SK-N-SH treated with all-trans-retinoic acid at 6 μM for 48 hours (cell line): ENCODE data around the gene DRD2.

Experiments
- ARNTL ChIP-seq: fragments of 450-650 bp; formaldehyde crosslinking; IDR thresholded peaks from 2 replicates; pipeline ENCODE4 v1.5.0; 2020; ENCODE audit warnings: low read depth, mild to moderate bottlenecking, moderate library complexity, borderline replicate concordance
- ESRRG ChIP-seq: fragments of 250-450 bp; sonication (Bioruptor Pico); IDR thresholded peaks from 2 replicates; pipeline ENCODE4 v1.6.1; 2021; ENCODE audit warnings: mild to moderate bottlenecking
- PATZ1 ChIP-seq: fragments of 250-450 bp; sonication (Bioruptor Pico); IDR thresholded peaks from 2 replicates; pipeline ENCODE4 v1.8.0; 2020; ENCODE audit warnings: mild to moderate bottlenecking, moderate library complexity, borderline replicate concordance
- TOX ChIP-seq: fragments of 250-450 bp; sonication (Bioruptor Pico); IDR thresholded peaks from 2 replicates; pipeline ENCODE4 v1.8.0; 2021; ENCODE audit warnings: mild to moderate bottlenecking, moderate library complexity, borderline replicate concordance
- ZFP3 ChIP-seq: fragments of 250-450 bp; sonication (Bioruptor Pico); IDR thresholded peaks from 2 replicates; pipeline ENCODE4 v1.5.0; 2020; ENCODE audit warnings: mild to moderate bottlenecking, moderate library complexity
- ZFP30 ChIP-seq: fragments of 450-650 bp; formaldehyde crosslinking; IDR thresholded peaks from 2 replicates; pipeline ENCODE4 v1.5.0; 2022; ENCODE audit warnings: mild to moderate bottlenecking, moderate library complexity
- ZNF8 ChIP-seq: fragments of 450-650 bp; formaldehyde crosslinking; IDR thresholded peaks from 2 replicates; pipeline ENCODE4 v1.5.0; 2020; ENCODE audit warnings: mild to moderate bottlenecking, moderate library complexity
- TF ChIP-seq, protein P1 (sequence below): fragments of 250-450 bp; sonication (Bioruptor Pico); IDR thresholded peaks from 2 replicates; pipeline ENCODE4 v1.5.1; 2020; ENCODE audit warnings: low read depth, mild to moderate bottlenecking, moderate library complexity

GRCh38 chr11:113417428-113417827 is 57.8 kb downstream of the DRD2 start:
- TF ChIP-seq ZFP3 (CRISPR knock-in tag) (no peak), ARNTL (CRISPR knock-in tag) (no peak), ZNF8 (CRISPR knock-in tag) (no peak), ZFP30 (CRISPR knock-in tag) (no peak), ESRRG (CRISPR knock-in tag) (no peak), TOX (CRISPR knock-in tag) (no peak), PATZ1 (CRISPR knock-in tag) (no peak)
- TF ChIP-seq, protein P1, sequence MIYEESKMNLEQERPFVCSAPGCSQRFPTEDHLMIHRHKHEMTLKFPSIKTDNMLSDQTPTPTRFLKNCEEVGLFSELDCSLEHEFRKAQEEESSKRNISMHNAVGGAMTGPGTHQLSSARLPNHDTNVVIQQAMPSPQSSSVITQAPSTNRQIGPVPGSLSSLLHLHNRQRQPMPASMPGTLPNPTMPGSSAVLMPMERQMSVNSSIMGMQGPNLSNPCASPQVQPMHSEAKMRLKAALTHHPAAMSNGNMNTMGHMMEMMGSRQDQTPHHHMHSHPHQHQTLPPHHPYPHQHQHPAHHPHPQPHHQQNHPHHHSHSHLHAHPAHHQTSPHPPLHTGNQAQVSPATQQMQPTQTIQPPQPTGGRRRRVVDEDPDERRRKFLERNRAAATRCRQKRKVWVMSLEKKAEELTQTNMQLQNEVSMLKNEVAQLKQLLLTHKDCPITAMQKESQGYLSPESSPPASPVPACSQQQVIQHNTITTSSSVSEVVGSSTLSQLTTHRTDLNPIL: no peak
